Lung (tissue), 12 donors: Measurements from ENCODE around the gene FKBP5. TPM values are rescaled to one million over a fixed set of nuclear protein-coding genes. Genes with fewer than 3 reads are reported as not detected.
A peak's percentile ranks its signal among the peaks of the same experiment; 100 is the strongest.

Experiments used
- ATAC-seq: fragments of 200-7000 bp; cut with Tn5 transposase; one replicate; pipeline ENCODE4 v1.9.1; 2020; ENCODE audit warnings: moderate number of reproducible peaks; ENCODE audit not compliant: insufficient read depth, low FRiP score
- DNase-seq, 3 donors: peaks; one replicate each; pipeline ENCODE4 v3.0.0-alpha.2; 2013 to 2017
- H3K27ac ChIP-seq, 2 donors: one replicate each; pipeline ENCODE4 v1.5.1; 2013; ENCODE audit warnings: mild to moderate bottlenecking in 2 of 2, moderate library complexity in 2 of 2, control low read depth in 1 of 2, inconsistent platforms in 1 of 2, low read depth in 1 of 2, low read length in 1 of 2
- H3K27me3 ChIP-seq, 3 donors: one replicate each; pipeline ENCODE4 v1.5.1; 2013; ENCODE audit warnings: low read length in 2 of 3; ENCODE audit not compliant: control insufficient read depth in 3 of 3, insufficient read depth in 3 of 3
- H3K36me3 ChIP-seq, 4 donors: one replicate each; pipeline ENCODE4 v1.5.1; 2013; ENCODE audit warnings: low read length in 4 of 4, mild to moderate bottlenecking in 1 of 4, moderate library complexity in 1 of 4; ENCODE audit not compliant: control insufficient read depth in 4 of 4, insufficient read depth in 4 of 4
- H3K4me1 ChIP-seq, 5 donors: one replicate each; pipeline ENCODE4 v1.5.1; 2013; ENCODE audit warnings: low read length in 5 of 5, mild to moderate bottlenecking in 2 of 5, moderate library complexity in 1 of 5; ENCODE audit not compliant: control insufficient read depth in 5 of 5, insufficient read depth in 5 of 5
- H3K4me3 ChIP-seq: one replicate; pipeline ENCODE4 v1.5.1; 2013; ENCODE audit warnings: mild to moderate bottlenecking, control low read depth, moderate library complexity
- H3K9ac ChIP-seq, 2 donors: one replicate each; pipeline ENCODE4 v1.5.1; 2013; ENCODE audit warnings: low read length in 2 of 2, control low read depth in 1 of 2; ENCODE audit not compliant: insufficient read depth in 1 of 2
- H3K9me3 ChIP-seq, 4 donors: one replicate each; pipeline ENCODE4 v1.5.1; 2013; ENCODE audit warnings: low read length in 3 of 4, mild to moderate bottlenecking in 1 of 4, moderate library complexity in 1 of 4; ENCODE audit not compliant: control insufficient read depth in 4 of 4, insufficient read depth in 3 of 4
- CTCF ChIP-seq: IDR thresholded peaks from 2 replicates; pipeline ENCODE4 v1.5.1; 2012; ENCODE audit warnings: mild to moderate bottlenecking; ENCODE audit errors: control extremely low read depth, extremely low read depth
- WGBS, 2 donors: extraction: QIAGEN DNeasy Blood & Tissue Kit; methylation state at CpG; one replicate each; pipeline ENCODE4 v1.1.7; 2013; 5-methylcytosine and 5-hydroxymethylcytosine counted together
- polyA plus RNA-seq, 2 donors: library from polyadenylated mRNA; stranded (reverse); fragments of 200-250 nt; gene quantifications; one replicate each; pipeline ENCODE4 v1.2.1, GENCODE V29; 2013
- total RNA-seq, 2 donors: library from RNA; depleted of rRNA in 1 of 2; stranded (reverse); fragments of >200 nt in 1 of 2; gene quantifications; one replicate each; pipeline ENCODE4 v1.2.1, GENCODE V29; 2014 to 2021
- donor health status: control.
- donor health status: control.
- donor health status: Bipolar disorder and iron deficiency.
- donor health status: healthy.
- donor health status: DM: yes; HTN: yes; CAD: no.

The FKBP5 gene
- total and polyA plus RNA-seq, 4 donors = 25.9 to 245 (median 106) TPM

- whole genome bisulfite sequencing, 2 donors = 98 to 100% methylated on average over 1 of the region's 1 CpG
- H3K36me3 ChIP-seq = peaks cover 0 to 43% (median 12%) of the 10 kb centered on the region in 4 donors
- ATAC-seq = no peak
Measured at GRCh38 chr6:35637911-35638310, 50.8 kb downstream of the FKBP5 start.

GRCh38 chr6:35635601-35636597 lies 52.8 kb downstream of the FKBP5 start:
- H3K27me3 ChIP-seq = no peaks in the 10 kb centered on the region
- WGBS, 2 donors = 86 to 93% methylated on average over 4 of the region's 4 CpGs

More at GRCh38 chr6:35637911-35638310, 50.8 kb downstream of the FKBP5 start:
- Histone ChIP-seq H3K27me3 (no peaks in the 10 kb centered on the region), H3K27ac (no peak overlapping the region), H3K4me3 (no peak overlapping the region), H3K4me1 (peaks cover 0 to 4% (median 0%) of the 10 kb centered on the region in 5 donors), H3K9me3 (no peaks in the 10 kb centered on the region), H3K9ac (no peak overlapping the region)
- DNase-seq = no peak
- no peak for TF ChIP-seq CTCF

GRCh38 chr6:35634316-35634715 lies 54.4 kb downstream of the FKBP5 start:
- ATAC-seq (no peak), DNase-seq (peak in 2 of 3 donors; percentile 38 to 54)
- H3K9me3 ChIP-seq = no peaks in the 10 kb centered on the region
- no peaks in the 10 kb centered on the region for H3K27me3 ChIP-seq
- peaks cover 0 to 36% (median 10%) of the 10 kb centered on the region in 4 donors for H3K36me3 ChIP-seq
- WGBS, 2 donors = 46 to 70% methylated on average over 2 of the region's 2 CpGs
- no peak overlapping the region for H3K9ac ChIP-seq
- H3K4me1 ChIP-seq = peaks cover 0 to 4% (median 0%) of the 10 kb centered on the region in 5 donors
- no peak overlapping the region for H3K27ac ChIP-seq
- no peak for TF ChIP-seq CTCF
- H3K4me3 ChIP-seq = no peak overlapping the region

More at GRCh38 chr6:35635601-35636597, 52.8 kb downstream of the FKBP5 start:
- TF ChIP-seq CTCF = no peak
- DNase-seq (no peak), ATAC-seq (no peak)
- Histone ChIP-seq H3K36me3 (peaks cover 0 to 34% (median 11%) of the 10 kb centered on the region in 4 donors), H3K9ac (no peak overlapping the region), H3K27ac (no peak overlapping the region), H3K4me3 (no peak overlapping the region), H3K9me3 (no peaks in the 10 kb centered on the region), H3K4me1 (peaks cover 0 to 4% (median 0%) of the 10 kb centered on the region in 5 donors)
